NCI-H446 treated with DMSO at 0.1 percent for 48 hours (cell line): ENCODE results near the gene HNF1A.
"Not testable (repeated sequence)": the region's sequence is repeated elsewhere in the genome, so short reads cannot be mapped to it uniquely, and the experiment has no call there.

Experiments
- DNase-seq: peaks from one replicate; lab custom pipeline; 2025; lab: John Stamatoyannopoulos, UW

The HNF1A gene, protein sequence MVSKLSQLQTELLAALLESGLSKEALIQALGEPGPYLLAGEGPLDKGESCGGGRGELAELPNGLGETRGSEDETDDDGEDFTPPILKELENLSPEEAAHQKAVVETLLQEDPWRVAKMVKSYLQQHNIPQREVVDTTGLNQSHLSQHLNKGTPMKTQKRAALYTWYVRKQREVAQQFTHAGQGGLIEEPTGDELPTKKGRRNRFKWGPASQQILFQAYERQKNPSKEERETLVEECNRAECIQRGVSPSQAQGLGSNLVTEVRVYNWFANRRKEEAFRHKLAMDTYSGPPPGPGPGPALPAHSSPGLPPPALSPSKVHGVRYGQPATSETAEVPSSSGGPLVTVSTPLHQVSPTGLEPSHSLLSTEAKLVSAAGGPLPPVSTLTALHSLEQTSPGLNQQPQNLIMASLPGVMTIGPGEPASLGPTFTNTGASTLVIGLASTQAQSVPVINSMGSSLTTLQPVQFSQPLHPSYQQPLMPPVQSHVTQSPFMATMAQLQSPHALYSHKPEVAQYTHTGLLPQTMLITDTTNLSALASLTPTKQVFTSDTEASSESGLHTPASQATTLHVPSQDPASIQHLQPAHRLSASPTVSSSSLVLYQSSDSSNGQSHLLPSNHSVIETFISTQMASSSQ

DNA sequence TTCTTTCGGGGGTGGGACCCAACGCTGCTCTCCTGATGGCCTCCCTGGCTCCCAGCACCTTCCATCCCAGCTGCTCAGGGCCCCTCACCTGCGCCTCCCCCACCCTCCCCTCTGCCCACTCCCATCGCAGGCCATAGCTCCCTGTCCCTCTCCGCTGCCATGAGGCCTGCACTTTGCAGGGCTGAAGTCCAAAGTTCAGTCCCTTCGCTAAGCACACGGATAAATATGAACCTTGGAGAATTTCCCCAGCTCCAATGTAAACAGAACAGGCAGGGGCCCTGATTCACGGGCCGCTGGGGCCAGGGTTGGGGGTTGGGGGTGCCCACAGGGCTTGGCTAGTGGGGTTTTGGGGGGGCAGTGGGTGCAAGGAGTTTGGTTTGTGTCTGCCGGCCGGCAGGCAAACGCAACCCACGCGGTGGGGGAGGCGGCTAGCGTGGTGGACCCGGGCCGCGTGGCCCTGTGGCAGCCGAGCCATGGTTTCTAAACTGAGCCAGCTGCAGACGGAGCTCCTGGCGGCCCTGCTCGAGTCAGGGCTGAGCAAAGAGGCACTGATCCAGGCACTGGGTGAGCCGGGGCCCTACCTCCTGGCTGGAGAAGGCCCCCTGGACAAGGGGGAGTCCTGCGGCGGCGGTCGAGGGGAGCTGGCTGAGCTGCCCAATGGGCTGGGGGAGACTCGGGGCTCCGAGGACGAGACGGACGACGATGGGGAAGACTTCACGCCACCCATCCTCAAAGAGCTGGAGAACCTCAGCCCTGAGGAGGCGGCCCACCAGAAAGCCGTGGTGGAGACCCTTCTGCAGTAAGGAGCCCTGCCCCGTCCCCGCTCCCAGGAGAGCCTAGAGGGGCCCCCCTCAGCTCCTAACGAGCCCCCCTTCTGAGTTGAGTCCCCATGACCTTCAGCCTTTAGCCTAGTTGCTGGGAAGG lies at the start of gene HNF1A:
TSS of gene HNF1A (plus strand) at position 248 of the 924 bp plus-strand sequence. CDS start at position 474, 226 bp downstream.
- no peak for DNase-seq

DNA sequence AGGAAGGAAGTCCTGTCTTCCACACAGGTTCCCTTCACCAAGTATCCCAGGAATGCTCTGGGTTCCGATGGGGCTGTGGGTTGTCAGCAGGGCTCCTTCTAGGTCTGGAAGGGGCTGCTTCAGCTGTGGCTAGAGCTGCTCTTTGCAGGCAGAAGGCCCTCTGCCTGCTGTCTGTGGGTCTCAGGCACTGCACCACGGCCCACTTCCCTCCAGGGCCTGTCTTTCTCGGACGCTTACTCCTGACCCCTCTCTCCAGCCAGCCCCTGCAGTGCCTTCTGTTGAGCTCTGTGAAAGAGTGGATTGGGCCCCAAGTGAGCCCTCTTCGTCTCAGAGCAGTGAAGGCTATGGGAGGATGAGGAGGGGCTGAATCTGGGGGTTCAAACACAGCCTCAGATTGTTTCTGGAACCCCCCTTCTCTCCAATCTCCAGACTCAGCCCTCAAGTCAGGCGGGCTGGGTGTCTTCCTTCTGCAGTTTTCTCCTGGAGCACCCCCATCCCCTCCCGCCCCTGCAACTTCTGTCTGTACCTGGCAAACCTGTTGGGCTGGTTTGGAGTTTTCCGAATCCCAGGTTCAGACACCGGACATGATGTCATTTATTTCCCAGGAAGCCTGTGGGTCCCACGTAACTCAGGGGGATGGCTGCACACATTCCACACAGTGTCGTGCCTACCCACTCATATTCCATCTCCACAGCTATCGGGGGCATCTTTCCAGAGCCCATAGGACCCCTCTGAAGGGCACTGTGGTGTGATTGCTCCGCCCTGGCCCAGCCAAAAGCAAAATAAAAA lies 49.3 kb upstream of the HNF1A start:
- DNase-seq: no peak

DNA sequence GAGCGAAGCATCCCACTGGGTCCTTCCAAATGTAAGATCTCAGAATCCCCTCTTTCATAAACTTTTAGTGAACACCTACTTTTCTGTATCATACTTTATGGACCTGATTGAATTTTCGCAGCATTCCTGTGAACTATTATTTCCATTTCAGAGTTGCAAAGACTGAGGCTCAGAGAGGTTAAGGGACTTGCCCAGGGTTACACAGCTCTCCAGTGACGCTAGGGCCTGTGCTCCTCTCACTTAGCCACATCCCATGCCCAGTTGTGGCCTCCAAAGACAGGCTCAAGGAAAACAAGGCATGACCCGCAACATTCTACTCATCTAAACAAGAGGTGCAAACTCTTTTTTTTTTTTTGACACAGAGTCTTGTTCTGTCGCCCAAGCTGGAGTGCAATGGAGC lies 48.3 kb upstream of the HNF1A start:
- DNase-seq: no peak

DNA sequence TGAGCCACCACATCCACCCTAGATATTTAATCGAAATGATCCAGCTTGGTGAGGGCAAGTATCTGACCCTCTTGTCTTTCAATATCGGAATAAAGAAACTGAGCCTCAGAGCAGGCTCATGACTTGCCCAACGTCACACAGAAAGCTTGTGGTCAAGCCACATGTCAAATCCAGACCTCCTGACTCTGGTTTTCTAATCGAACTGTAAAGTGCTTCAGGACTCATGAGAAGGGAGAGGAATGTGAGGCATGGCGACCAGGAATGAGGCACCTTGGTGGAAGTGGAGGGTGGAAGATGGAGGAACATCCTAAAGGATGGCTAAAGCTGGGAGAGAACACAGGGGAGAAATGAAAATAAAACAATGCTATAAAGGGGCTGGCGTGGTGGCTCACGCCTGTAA lies 46.3 kb upstream of the HNF1A start:
- DNase-seq: no peak

DNA sequence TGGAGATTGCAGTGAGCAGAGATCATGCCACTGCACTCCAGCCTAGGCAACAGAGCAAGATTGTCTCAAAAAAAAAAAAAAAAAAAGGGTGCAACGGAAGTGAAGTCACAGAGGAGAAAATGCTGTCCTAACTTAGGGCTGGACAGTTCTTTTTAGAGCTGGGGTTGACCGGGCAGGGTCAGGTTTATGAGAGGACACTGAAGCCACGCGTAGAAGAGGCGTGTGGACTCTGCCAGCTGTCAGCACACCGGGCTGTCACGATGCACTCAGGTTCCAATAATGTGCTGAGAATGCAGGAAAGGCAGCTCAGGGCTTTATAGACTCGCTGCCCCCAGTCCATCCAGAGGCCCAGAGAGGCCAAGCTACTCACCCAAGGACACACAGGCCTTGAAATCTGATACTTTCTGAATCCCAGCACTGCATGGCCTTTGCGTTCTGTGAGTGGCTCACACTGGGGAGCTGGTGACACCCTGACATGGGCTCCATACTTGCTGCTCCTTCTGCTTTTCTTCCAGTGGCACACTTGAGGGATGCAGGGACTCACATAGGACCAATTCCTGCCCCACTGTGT lies 45.3 kb upstream of the HNF1A start:
- no peak for DNase-seq

DNA sequence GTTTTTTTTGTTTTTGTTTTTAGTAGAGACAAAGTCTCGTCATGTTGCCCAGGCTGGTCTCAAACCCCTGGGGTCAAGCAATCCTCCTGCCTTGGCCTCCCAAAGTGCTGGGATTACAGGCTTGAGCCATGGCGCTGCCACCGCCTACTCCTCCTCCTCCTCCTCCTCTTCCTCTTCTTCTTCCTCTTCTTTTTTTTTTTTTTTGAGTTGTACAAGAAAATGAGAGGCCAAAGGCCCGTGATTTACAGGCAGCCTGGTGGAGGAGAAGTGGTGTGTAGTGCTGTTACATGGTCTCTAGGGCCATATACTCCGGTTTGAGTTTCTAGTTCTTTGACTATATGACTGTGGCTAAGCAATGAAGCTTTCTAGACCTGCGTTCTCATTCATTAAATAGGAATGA lies 44.6 kb upstream of the HNF1A start:
- DNase-seq: no peak

DNA sequence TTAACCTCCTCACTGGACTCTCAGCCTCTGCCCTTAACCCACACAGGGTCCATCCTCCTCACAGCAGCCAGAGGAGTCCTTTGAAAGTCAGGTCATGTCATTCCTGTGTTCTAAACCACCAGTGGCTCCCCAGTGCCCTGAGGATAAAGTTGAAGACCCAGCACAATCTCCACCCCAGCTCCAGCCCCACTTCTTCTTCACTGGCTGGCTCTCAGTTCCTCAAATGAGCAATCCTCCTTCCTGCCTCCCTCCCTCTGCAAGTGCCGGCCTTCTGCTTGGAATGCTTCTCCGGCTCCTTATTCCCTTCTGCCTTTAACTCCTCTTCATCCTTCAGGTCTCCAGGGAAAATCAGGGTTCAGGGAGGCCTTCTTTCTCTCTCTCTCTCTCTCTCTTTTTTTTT lies 42.1 kb upstream of the HNF1A start:
- DNase-seq: no peak

DNA sequence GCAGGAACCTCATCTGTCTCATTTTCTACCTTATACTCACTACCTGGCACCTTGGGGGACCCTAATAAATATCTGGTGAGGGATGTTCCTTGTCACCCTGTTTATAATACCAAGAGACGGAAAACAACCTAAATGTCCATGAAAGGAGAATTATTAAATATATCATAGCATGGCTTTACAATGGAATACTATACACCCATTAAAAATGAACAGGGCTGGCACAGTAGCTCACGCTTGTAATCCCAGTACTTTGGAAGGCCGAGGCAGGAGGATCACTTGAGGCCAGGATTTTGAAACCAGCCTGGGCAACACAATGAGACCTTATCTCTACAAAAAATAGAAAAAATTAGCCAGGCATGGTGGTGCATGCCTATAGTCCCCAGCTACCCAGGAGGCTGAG lies 39.8 kb upstream of the HNF1A start:
- no peak for DNase-seq

DNA sequence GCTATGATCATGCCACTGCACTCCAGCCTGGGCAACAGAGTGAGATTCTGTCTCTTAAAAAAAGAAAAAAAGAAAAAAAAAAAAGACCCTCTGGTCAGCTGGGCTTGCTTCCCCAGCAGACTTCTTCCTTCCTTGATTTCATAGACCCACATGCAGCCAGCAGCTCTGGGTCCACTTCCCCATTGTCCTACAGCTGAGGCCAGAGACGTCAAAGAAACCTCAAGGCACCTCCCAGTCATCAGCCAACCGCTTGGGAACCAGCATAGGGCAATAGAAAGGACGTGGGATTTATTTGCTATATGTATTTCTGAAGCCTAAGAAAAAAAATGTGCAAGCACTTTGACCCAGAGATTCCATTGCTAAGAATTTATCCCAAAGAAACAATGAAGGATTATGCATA lies 38.8 kb upstream of the HNF1A start:
- DNase-seq: no peak

DNA sequence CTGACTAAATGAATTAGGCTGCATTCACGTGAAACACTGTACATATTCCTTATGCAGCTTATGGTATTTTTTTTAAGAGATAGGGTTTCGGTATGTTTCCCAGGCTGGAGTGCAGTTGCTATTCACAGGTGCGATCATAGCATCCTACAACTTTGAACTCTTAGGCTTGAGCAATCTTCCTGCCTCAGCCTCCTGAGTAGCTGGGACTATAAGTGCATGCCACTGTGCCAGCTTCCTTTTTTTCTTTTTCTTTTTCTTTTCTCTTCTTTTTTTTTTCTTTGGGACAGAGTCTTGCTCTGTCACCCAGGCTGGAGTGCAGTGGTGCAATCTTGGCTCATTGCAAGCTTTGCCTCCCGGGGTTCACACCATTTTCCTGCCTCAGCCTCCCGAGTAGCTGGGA lies 38.3 kb upstream of the HNF1A start:
- DNase-seq: no peak

DNA sequence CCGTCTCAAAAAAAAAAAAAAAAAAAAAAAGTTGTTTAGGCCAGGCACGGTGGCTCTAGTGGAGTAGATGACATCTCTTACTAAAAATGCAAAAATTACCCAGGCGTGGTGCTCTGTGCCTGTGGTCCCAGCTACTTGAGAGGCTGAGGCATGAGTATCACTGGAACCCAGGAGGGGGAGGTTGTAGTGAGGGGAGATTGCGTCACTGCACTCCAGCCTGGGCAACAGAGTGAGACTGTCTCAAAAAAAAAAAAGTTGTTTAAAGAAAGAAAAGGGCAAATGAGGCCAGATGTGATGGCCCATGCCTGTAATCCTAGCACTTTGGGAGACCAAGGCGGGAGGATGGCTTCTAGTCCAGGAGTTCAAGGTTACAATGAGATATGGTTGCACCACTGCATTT lies 37.5 kb upstream of the HNF1A start:
- DNase-seq: no peak

DNA sequence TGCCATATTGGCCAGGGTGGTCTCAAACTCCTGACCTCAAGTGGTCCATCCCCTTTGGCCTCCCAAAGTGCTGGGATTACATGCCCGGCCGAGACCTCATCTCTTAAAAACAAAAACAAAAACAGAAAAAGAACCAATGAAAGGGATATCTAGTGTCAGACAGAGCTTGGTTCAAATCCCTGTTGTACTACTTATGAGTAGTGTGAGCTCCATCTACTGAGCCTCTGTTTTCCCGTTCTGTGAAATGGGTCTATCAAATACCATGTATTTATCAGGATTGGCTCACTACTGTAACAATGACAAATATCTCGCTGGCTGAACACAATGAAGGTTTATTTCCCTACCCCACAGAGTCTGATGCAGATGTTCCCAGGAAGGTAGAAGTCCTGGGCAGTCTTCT lies 36.9 kb upstream of the HNF1A start:
- no peak for DNase-seq

DNA sequence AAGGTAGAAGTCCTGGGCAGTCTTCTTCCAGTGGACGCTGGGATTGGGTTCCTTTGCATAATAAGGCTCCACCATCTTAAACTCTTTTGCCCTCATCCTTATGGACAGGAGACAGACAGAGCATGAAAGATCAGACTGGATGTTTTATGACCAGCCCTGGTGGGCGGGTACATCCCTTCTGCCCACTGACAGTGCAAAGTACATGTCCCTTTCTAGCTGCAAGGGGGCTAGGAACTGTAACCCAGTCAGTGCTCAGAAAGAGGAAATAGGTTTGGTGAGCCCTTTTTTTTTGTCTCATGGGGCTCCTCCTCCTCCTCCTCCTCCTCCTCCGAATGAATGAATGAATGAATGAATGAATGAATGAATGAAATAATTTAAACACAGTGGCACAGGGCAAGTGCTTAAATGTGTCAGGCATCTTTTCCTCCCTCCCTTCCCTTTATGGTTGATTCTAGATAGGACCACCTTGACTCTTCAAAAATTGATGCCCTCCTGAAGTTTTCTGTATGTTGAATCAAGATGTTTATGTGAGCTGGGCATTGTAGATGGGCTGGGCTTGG lies 36.4 kb upstream of the HNF1A start:
- DNase-seq: no peak

DNA sequence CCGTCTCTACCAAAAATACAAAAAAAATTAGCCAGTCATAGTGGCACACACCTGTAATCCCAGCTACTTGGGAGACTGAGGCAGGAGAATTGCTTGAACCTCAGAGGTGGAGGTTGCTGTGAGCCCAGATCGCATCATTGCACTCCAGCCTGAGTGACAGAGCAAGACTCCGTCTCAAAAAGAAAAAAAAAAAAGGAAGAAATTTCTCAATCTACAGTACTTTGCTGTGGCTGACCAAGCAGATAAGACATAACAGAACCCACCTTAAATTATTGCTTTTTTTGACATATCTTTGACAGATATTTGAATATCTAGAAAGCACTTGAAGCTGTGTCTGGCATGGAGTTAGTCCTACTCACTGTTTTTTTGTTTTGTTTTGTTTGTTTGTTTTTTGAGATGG lies 34.9 kb upstream of the HNF1A start:
- DNase-seq: no peak

DNA sequence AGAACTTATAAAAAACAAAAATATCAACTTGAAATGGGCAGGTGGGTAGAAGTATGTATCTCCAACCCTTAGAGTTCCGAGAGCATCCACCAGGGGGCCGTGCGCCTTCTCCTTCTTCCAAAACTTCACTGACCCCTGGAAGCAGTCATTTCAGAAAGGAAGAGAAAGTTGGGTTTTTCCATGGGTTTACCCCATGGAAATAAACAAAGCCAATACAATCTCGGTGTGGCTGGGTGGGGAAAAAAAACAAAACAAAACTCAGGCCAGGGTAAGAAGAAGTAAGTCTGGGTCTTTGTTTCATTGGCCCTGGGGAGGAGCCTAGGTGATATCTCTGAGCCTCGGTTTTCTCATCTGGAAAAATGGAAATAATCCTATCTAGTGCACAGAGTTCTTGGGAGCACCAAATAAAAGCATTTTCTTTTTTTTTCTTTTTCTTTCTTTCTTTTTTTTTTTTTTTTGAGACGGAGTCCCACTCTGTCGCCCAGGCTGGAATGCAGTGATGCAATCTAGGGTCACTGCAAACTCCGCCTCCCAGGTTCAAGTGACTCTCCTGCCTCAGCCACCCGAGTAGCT lies 33.6 kb upstream of the HNF1A start:
- DNase-seq: no peak

DNA sequence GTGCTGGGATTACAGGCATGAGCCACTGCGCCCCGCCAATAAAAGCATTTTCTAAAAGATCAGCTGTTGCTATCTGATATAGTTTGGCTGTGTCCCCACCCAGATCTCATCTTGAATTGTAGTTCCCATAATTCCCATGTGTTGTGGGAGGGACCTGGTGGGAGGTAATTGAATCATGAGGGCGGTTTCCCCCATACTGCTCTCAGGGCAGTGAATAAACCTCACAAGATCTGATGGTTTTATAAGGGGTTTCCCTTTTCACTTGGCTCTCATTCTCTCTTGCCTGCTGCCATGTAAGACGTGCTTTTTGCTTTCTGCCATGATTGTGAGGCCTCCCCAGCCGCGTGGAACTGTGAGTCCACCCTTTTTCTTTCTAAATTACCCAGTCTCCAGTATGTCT lies 32.8 kb upstream of the HNF1A start:
- not testable (repeated sequence) for DNase-seq

DNA sequence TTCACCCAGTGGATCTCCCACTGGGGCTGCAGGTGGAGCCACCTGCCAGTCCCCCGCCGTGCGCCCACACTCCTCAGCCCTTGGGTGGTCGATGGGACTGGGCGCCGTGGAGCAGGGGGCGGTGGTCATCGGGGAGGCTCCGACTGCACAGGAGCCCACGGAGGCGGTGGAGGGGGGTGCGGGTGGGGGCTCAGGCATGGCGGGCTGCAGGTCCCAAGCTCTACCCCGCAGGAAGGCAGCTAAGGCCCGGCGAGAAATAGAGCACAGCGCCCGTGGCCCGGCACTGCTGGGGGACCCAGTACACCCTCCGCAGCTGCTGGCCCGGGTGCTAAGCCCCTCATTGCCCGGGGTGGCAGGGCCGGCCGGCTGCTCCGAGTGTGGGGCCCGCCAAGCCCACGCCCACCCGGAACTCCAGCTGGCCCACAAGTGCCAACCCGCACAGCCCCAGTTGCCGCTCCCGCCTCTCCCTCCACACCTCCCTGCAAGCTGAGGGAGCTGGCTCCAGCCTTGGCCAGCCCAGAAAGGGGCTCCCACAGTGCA lies 28.0 kb upstream of the HNF1A start:
- DNase-seq: not testable (repeated sequence)

DNA sequence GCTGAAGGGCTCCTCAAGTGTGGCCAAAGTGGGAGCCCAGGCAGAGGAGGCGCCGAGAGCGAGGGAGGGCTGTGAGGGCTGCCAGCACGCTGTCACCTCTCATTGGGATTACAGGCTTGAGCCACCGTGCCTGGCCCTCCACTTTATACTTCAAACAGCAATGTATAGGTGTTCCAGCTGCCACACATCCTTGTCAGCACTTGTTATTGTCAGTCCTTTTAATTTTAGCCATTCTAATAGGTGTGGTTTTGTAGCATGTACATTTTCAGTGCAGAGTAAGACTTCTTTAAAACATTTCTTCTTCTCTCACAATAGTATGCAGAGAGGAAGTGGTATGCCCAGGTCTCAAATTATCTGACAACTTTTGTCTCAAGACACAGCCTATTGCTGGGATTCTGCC lies 27.5 kb upstream of the HNF1A start:
- DNase-seq: no peak

DNA sequence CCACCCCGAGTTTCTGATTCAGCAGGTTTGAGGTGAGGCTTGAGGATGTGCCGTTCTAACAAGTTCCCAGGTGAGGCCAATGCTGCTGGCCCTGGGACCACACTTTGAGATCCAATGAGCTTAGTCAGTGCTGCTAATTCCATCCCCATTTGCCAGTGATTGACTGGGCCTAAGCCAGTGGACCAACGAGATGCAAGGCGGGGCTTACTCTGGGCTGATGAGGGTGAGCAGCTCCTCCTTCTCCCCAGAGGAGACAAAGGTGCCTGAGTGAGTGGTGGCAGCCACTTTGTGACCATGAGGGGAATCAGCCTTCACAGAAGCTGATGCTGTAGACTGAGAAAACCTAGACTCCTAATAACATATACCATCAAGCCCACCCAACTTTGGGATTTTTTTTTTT lies 23.1 kb upstream of the HNF1A start:
- DNase-seq: no peak

DNA sequence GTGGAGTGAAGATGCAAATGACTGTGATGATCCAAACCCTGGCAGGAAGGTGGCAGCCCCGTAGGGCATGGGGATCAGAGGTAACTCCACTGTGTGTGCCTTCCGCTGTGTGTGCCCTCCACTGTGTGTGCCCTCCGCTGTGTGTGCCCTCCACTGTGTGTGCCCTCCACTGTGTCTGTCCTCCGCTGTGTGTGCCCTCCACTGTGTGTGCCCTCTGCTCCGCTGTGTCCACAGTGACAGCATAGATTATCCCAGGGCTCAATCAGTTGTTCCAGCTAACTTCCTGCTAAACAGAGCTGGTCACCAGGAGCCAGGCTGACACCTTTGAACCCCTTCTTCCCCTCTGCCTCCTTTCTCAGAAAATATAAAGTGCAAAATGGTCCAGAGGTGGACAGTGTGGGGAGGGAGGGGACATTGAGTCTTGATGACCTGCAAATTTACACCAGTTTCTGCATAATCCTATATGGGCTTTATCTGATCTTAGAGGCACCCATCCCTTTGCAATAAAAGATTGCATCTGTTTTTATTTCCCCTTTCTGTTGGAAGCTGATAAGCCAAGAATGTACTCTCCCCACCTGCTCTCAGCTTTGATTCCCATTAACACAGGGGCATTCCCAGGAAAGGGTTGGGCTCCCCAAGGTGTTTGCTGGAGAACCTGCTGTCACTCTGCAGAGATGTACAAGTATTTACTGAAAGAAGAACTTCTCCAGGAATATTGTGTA lies 21.6 kb upstream of the HNF1A start:
- no peak for DNase-seq
